OCI-LY7 (cell line): Measurements from ENCODE around the gene PRKCA.

ENCODE experiments used
- EZH2phosphoT487 ChIP-seq: fragments of 200-600 bp; sonication (generic); IDR thresholded peaks from 2 replicates; pipeline ENCODE4 v1.6.1; 2018; ENCODE audit warnings: low read depth, borderline replicate concordance, mild to moderate bottlenecking, mixed run types, antibody characterized with exemption, low read length, moderate library complexity, mixed read lengths
- TF ChIP-seq, protein P1 (sequence below): fragments of 200-600 bp; sonication (generic); conservative IDR thresholded peaks from 2 replicates; pipeline ENCODE4 v1.5.1; 2014; ENCODE audit warnings: mild to moderate bottlenecking, antibody characterized with exemption, low read length, moderate library complexity, mixed read lengths

DNA sequence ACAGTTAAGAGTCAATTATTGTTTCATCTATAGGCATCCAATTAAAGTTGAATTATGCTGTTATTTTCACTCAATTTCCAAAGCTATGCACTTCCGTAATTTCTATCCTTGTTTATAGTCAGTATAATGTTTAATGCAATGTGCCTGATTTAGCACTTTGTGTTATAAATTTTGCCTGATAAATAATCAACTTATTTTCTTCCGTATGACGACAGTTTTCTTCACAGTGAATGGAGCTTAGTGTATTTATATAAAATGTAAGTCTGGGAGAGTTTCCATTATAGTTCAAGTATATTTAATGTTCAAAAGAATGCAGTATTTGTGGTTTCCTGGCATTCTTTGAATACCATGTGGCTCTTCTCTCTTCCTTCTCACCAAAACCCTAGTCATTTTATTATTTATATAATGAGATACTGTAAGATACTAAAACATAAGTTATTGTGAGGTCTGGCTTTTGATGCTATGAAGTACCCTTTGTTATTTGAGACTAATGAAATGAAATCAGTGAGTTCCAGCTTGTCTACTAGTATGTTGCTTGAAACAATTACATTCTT is 240.6 kb downstream of the PRKCA start:
- TF ChIP-seq, protein P1, sequence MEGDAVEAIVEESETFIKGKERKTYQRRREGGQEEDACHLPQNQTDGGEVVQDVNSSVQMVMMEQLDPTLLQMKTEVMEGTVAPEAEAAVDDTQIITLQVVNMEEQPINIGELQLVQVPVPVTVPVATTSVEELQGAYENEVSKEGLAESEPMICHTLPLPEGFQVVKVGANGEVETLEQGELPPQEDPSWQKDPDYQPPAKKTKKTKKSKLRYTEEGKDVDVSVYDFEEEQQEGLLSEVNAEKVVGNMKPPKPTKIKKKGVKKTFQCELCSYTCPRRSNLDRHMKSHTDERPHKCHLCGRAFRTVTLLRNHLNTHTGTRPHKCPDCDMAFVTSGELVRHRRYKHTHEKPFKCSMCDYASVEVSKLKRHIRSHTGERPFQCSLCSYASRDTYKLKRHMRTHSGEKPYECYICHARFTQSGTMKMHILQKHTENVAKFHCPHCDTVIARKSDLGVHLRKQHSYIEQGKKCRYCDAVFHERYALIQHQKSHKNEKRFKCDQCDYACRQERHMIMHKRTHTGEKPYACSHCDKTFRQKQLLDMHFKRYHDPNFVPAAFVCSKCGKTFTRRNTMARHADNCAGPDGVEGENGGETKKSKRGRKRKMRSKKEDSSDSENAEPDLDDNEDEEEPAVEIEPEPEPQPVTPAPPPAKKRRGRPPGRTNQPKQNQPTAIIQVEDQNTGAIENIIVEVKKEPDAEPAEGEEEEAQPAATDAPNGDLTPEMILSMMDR, result no peak
- no peak for TF ChIP-seq EZH2phosphoT487
